Measurements from ENCODE around the gene CHERP.

Gene CHERP

DNA sequence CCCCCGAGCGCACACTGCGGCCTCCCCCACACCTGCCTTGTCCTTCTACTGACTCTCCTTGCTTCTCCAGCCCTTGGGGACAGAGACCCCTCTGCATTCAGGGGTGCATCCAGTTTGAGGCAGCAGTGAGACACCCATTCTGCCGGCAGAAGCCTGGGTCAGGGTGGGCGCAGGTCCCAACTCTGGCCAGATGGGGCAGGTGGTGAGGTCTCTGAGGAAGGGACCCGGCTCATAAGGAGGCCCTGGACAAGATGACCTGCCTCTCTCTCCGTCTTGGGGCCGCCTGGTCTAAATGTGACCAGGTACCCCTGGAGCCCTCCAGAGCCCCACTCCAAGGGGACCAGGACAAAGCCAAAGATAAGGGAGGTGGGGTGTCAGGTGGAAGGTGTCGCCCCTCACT, 6.1 kb downstream of the CHERP start:
- 98% methylated on average over 7 of the region's 9 CpGs for WGBS
- Histone ChIP-seq H3K36me3 (ENCODE audit: control insufficient read depth in 1 of 2, insufficient read depth in 2 of 2, low read depth in 1 of 2, low read length in 2 of 2) (peaks cover 82 to 94% of the 10 kb centered on the region in 2 experiments), H2AK5ac (ENCODE audit: low read length, severe bottlenecking) (no peak overlapping the region), H4K8ac (ENCODE audit: low read length) (no peak overlapping the region), H2AFZ (ENCODE audit: low read depth, low read length) (no peak overlapping the region), H2BK12ac (ENCODE audit: low read length in 2 of 2) (no peak overlapping the region), H3K14ac (ENCODE audit: low read length in 2 of 2) (no peak overlapping the region), H2BK120ac (ENCODE audit: low read depth, low read length) (no peak overlapping the region), H3K4me1 (ENCODE audit: control insufficient read depth, insufficient read depth, low read depth, low read length) (peaks cover 6% of the 10 kb centered on the region), H3K79me1 (replicated peaks; ENCODE audit: low read length, poor library complexity, severe bottlenecking) (peaks cover 37% of the 10 kb centered on the region), H3K4ac (ENCODE audit: low read depth in 1 of 2, low read length in 2 of 2) (no peak overlapping the region), H4K91ac (ENCODE audit: low read length) (no peak overlapping the region), H3K27me3 (ENCODE audit: control insufficient read depth in 1 of 2, insufficient read depth in 1 of 2, low read length in 2 of 2) (no peaks in the 10 kb centered on the region), H2BK15ac (ENCODE audit: low read depth, poor library complexity, severe bottlenecking) (no peak overlapping the region), H3K4me2 (ENCODE audit: low read length, poor library complexity, severe bottlenecking) (no peak overlapping the region), H3K9ac (ENCODE audit: low read length) (no peak overlapping the region), H3K23ac (ENCODE audit: low read length in 2 of 2) (no peak overlapping the region), H2BK5ac (ENCODE audit: low read depth, low read length, poor library complexity, severe bottlenecking) (no peak overlapping the region), H3K9me3 (ENCODE audit: control insufficient read depth, low read length) (no peaks in the 10 kb centered on the region), H3K4me3 (ENCODE audit: insufficient read depth in 1 of 2, low read depth in 1 of 2, low read length in 2 of 2) (no peak overlapping the region), H3K18ac (ENCODE audit: low read depth in 1 of 2, low read length in 2 of 2) (no peak overlapping the region), H3K27ac (ENCODE audit: low read length, poor library complexity, severe bottlenecking) (no peak overlapping the region)
- no peak for DNase-seq

DNA sequence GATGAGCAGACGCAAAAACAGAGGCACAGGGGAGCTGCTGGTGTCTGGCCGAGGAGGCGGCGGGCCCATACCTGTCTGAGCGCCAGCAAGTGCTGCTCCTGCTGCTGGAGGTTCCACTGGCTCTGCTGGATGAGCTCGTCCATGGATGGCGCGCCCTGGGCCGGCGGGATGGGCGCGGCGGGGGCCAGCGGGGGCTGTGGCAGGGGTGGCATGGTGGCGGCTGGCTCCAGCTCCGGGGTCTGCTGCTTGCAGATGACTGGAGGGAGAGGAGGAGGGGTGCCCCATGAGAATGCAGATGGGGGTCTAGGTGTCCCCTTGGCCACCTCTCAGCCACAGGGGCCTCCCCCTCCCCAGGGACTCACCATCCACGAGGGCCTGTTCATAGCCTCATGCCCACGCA, 6.9 kb downstream of the CHERP start:
- no peak overlapping the region for H3K18ac ChIP-seq (ENCODE audit: low read depth in 1 of 2, low read length in 2 of 2)
- no peaks in the 10 kb centered on the region for H3K4me1 ChIP-seq (ENCODE audit: control insufficient read depth, insufficient read depth, low read depth, low read length)
- H3K4me2 ChIP-seq (ENCODE audit: low read length, poor library complexity, severe bottlenecking), result no peak overlapping the region
- no peak overlapping the region for H2BK120ac ChIP-seq (ENCODE audit: low read depth, low read length)
- H3K9me3 ChIP-seq (ENCODE audit: control insufficient read depth, low read length), result no peaks in the 10 kb centered on the region
- peaks cover 90 to 94% of the 10 kb centered on the region in 2 experiments for H3K36me3 ChIP-seq (ENCODE audit: control insufficient read depth in 1 of 2, insufficient read depth in 2 of 2, low read depth in 1 of 2, low read length in 2 of 2)
- no peak overlapping the region for H2BK15ac ChIP-seq (ENCODE audit: low read depth, poor library complexity, severe bottlenecking)
- no peak overlapping the region for H4K8ac ChIP-seq (ENCODE audit: low read length)
- no peak overlapping the region for H4K91ac ChIP-seq (ENCODE audit: low read length)
- H3K9ac ChIP-seq (ENCODE audit: low read length), result no peak overlapping the region
- no peak overlapping the region for H3K23ac ChIP-seq (ENCODE audit: low read length in 2 of 2)
- no peak overlapping the region for H2AK5ac ChIP-seq (ENCODE audit: low read length, severe bottlenecking)
- no peak overlapping the region for H2BK12ac ChIP-seq (ENCODE audit: low read length in 2 of 2)
- over 99% methylated on average over 16 of the region's 18 CpGs for WGBS
- H3K4me3 ChIP-seq (ENCODE audit: insufficient read depth in 1 of 2, low read depth in 1 of 2, low read length in 2 of 2), result no peak overlapping the region
- H3K4ac ChIP-seq (ENCODE audit: low read depth in 1 of 2, low read length in 2 of 2), result no peak overlapping the region
- no peak overlapping the region for H3K27ac ChIP-seq (ENCODE audit: low read length, poor library complexity, severe bottlenecking)
- no peaks in the 10 kb centered on the region for H3K27me3 ChIP-seq (ENCODE audit: control insufficient read depth in 1 of 2, insufficient read depth in 1 of 2, low read length in 2 of 2)
- no peak overlapping the region for H3K14ac ChIP-seq (ENCODE audit: low read length in 2 of 2)
- H2BK5ac ChIP-seq (ENCODE audit: low read depth, low read length, poor library complexity, severe bottlenecking), result no peak overlapping the region
- H3K79me1 ChIP-seq (replicated peaks; ENCODE audit: low read length, poor library complexity, severe bottlenecking), result peaks cover 43% of the 10 kb centered on the region
- DNase-seq, result no peak
- H2AFZ ChIP-seq (ENCODE audit: low read depth, low read length), result no peak overlapping the region

DNA sequence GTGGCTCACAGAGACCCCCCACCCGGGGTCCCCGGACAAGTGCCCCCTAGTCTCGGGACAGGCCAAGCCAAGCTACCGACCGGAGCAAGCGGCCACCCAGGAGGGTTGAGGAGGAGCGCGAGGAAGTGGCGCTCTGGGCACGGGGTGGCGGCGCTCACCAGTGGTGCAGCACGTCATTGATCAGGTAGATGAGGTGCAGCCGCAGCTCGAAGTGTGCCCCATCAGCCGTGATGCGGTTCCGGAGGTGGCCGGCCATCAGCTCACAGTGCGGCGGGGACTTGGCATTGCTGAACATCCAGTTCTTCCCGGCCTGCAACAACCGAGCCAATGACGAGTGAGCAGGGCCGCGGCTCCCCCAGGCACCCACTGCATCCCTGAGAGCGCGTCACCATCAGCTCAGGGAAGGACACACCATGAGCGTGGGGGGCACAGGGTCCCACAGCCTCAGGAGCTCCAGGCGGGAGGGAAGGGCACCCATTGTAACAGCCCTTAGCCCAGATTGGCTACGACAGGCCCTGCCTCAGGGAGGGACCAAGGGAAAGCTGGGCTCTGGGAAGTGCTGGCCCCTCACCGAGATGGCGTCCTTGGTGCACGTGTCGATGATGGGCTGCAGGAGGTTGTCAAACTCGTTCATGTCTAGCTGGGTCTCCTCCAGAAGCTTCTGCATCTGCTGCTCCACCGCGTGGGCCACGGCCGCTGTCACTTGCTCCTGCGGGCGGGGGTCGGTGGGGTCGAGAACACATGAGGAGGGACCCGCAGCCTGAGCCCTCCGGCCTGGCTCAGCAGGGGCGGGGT, 9.6 kb downstream of the CHERP start:
- H2BK12ac ChIP-seq (ENCODE audit: low read length in 2 of 2), result no peak overlapping the region
- H2BK120ac ChIP-seq (ENCODE audit: low read depth, low read length), result no peak overlapping the region
- no peak overlapping the region for H3K4me3 ChIP-seq (ENCODE audit: insufficient read depth in 1 of 2, low read depth in 1 of 2, low read length in 2 of 2)
- no peak overlapping the region for H2BK5ac ChIP-seq (ENCODE audit: low read depth, low read length, poor library complexity, severe bottlenecking)
- no peak overlapping the region for H3K23ac ChIP-seq (ENCODE audit: low read length in 2 of 2)
- H3K4me1 ChIP-seq (ENCODE audit: control insufficient read depth, insufficient read depth, low read depth, low read length), result no peaks in the 10 kb centered on the region
- no peak overlapping the region for H3K4ac ChIP-seq (ENCODE audit: low read depth in 1 of 2, low read length in 2 of 2)
- H2BK15ac ChIP-seq (ENCODE audit: low read depth, poor library complexity, severe bottlenecking), result no peak overlapping the region
- no peak overlapping the region for H2AFZ ChIP-seq (ENCODE audit: low read depth, low read length)
- H3K14ac ChIP-seq (ENCODE audit: low read length in 2 of 2), result no peak overlapping the region
- H3K79me1 ChIP-seq (replicated peaks; ENCODE audit: low read length, poor library complexity, severe bottlenecking), result peaks cover 52% of the 10 kb centered on the region
- no peak for DNase-seq
- H3K4me2 ChIP-seq (ENCODE audit: low read length, poor library complexity, severe bottlenecking), result no peak overlapping the region
- no peaks in the 10 kb centered on the region for H3K9me3 ChIP-seq (ENCODE audit: control insufficient read depth, low read length)
- H4K91ac ChIP-seq (ENCODE audit: low read length), result no peak overlapping the region
- 98% methylated on average over 47 of the region's 47 CpGs for WGBS
- H3K36me3 ChIP-seq (ENCODE audit: control insufficient read depth in 1 of 2, insufficient read depth in 2 of 2, low read depth in 1 of 2, low read length in 2 of 2), result peaks cover 95 to 99% of the 10 kb centered on the region in 2 experiments
- H3K27me3 ChIP-seq (ENCODE audit: control insufficient read depth in 1 of 2, insufficient read depth in 1 of 2, low read length in 2 of 2), result no peaks in the 10 kb centered on the region
- H3K18ac ChIP-seq (ENCODE audit: low read depth in 1 of 2, low read length in 2 of 2), result no peak overlapping the region
- H3K9ac ChIP-seq (ENCODE audit: low read length), result no peak overlapping the region
- H2AK5ac ChIP-seq (ENCODE audit: low read length, severe bottlenecking), result no peak overlapping the region
- H3K27ac ChIP-seq (ENCODE audit: low read length, poor library complexity, severe bottlenecking), result no peak overlapping the region
- no peak overlapping the region for H4K8ac ChIP-seq (ENCODE audit: low read length)

DNA sequence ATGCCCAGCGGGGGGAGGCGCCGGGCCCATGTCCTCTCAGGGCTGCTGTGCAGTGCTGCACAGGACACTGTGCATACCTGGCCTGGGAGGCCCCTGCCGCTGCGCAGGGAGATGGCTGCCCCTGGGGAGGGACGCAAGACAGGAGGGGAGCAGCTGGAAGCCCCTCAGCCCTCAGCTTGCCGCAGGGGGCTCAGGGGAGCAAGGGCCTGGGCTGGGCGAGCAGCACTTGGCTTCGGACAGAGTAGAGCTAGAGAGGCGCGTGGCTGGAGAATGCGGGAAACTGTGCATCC, 10.9 kb downstream of the CHERP start:
- Histone ChIP-seq H3K23ac (ENCODE audit: low read length in 2 of 2) (no peak overlapping the region), H3K27me3 (ENCODE audit: control insufficient read depth in 1 of 2, insufficient read depth in 1 of 2, low read length in 2 of 2) (no peaks in the 10 kb centered on the region), H2BK120ac (ENCODE audit: low read depth, low read length) (no peak overlapping the region), H2AK5ac (ENCODE audit: low read length, severe bottlenecking) (no peak overlapping the region), H3K14ac (ENCODE audit: low read length in 2 of 2) (no peak overlapping the region), H3K36me3 (ENCODE audit: control insufficient read depth in 1 of 2, insufficient read depth in 2 of 2, low read depth in 1 of 2, low read length in 2 of 2) (peaks cover 95 to 99% of the 10 kb centered on the region in 2 experiments), H3K4ac (ENCODE audit: low read depth in 1 of 2, low read length in 2 of 2) (no peak overlapping the region), H4K91ac (ENCODE audit: low read length) (no peak overlapping the region), H3K79me1 (replicated peaks; ENCODE audit: low read length, poor library complexity, severe bottlenecking) (peaks cover 60% of the 10 kb centered on the region), H3K4me2 (ENCODE audit: low read length, poor library complexity, severe bottlenecking) (no peak overlapping the region), H3K27ac (ENCODE audit: low read length, poor library complexity, severe bottlenecking) (no peak overlapping the region), H3K4me3 (ENCODE audit: insufficient read depth in 1 of 2, low read depth in 1 of 2, low read length in 2 of 2) (no peak overlapping the region), H2BK5ac (ENCODE audit: low read depth, low read length, poor library complexity, severe bottlenecking) (no peak overlapping the region), H3K18ac (ENCODE audit: low read depth in 1 of 2, low read length in 2 of 2) (no peak overlapping the region), H2BK15ac (ENCODE audit: low read depth, poor library complexity, severe bottlenecking) (no peak overlapping the region), H4K8ac (ENCODE audit: low read length) (no peak overlapping the region), H3K4me1 (ENCODE audit: control insufficient read depth, insufficient read depth, low read depth, low read length) (no peaks in the 10 kb centered on the region), H3K9ac (ENCODE audit: low read length) (no peak overlapping the region), H3K9me3 (ENCODE audit: control insufficient read depth, low read length) (no peaks in the 10 kb centered on the region), H2AFZ (ENCODE audit: low read depth, low read length) (no peak overlapping the region), H2BK12ac (ENCODE audit: low read length in 2 of 2) (no peak overlapping the region)
- 97% methylated on average over 12 of the region's 12 CpGs for WGBS
- no peak for DNase-seq

Data from mesenchymal stem cell (in vitro differentiated cells and primary cell).